HG02852 (cell line): Measurements from ENCODE around the gene FAM184A.

ENCODE experiments used
- ATAC-seq: cut with Tn5 transposase; IDR thresholded peaks from one replicate; pipeline ENCODE4 v1.9.1; 2021; ENCODE audit warnings: mild to moderate bottlenecking, moderate library complexity; ENCODE audit not compliant: unreplicated experiment

The FAM184A gene

DNA sequence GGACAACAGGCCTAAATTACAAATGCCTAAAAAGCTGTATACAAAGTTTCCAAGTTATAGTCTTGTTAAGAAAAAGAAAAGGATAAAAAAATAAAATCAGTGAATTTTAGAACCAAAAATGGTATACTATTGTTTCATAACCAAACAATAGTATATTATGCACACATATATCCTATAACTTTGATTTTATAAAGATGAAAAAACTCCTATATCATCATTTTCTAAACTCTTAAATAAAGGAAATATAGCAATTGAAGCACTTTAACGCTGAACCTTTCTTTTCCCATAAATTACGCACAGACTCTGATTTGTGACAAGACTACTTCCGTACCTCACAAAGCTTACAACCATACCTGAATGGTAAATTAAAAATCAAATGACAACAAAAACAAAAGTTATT, 107.6 kb downstream of the FAM184A start:
- no peak for ATAC-seq

DNA sequence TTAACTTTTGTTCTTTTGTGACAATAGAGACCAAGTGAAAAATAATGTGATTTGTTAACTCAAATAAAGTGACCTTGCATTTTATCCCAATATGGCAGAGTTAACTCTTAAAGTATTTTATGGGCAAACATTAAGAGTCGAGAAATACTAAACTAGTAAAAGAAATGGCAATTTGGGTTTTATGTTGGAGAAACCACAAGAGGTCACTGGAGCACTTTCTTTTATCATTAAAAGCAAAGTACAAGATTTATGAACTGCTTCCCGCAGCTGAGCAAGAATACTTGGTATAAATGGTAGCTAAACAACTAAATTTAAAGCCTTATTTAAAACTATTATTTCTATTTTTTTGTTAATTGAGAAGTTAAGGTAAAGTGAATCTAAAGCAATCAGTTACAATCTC, 110.0 kb downstream of the FAM184A start:
- ATAC-seq = no peak

DNA sequence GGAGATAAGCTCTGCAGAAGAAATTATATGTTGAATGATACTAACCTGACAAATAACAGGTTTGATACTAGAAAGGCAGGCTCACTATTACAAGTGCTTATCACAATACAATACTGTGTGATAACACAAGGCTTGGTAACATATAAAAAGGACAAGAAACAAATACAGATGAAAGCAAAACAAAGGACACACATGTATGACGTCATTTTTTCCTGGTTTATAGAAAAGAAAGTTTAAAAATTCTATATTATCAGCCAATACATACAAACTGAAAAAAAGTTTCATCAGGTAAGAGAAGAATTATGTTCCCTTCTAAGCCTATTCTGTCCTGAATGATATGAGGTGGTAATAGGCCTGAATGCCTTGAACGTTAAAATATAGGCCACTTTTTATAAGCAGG, 111.2 kb downstream of the FAM184A start:
- no peak for ATAC-seq

DNA sequence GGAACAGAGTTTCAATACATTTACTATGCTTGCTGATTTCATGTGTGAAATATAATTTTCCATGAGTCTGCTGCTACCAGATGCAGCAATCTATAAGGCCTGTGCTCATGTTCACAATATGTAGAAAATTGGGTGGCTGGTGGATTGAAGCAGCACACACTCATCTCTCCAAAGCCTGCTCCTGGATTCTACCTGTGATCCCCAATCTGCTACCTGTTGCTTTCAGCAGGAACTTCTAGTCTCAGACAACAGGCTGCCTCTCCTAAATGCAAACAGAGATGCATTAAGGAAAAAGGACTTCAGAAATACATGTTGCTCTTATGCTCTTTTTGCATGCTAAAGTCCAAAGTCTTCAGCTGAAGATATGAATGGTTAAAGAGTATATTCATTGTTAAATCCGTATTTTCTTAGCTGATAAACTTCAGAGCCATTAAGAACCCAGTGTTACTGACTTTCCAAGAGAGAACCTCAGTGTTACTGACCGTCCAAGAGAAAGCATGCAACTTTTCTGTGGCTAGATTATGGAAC, 112.6 kb downstream of the FAM184A start:
- ATAC-seq = no peak

DNA sequence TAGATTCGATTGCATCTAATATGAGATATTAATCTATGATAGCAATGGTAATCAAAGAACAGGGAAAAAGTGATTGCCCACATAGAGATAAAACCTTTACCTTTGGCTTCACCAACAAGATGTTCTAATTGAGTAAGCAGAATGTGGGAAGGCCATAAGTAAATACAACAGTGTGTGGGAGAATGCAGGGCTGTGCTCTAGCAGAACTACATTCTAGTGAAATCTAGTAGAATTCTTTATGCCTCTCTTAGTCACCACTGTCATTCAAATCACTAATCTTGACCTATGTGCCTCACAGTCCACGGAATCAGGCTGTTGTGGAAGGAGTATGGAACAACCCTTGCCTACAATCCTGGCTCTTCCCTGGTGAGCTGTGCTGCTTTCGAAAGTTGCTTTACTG, 113.1 kb downstream of the FAM184A start:
- ATAC-seq = no peak

DNA sequence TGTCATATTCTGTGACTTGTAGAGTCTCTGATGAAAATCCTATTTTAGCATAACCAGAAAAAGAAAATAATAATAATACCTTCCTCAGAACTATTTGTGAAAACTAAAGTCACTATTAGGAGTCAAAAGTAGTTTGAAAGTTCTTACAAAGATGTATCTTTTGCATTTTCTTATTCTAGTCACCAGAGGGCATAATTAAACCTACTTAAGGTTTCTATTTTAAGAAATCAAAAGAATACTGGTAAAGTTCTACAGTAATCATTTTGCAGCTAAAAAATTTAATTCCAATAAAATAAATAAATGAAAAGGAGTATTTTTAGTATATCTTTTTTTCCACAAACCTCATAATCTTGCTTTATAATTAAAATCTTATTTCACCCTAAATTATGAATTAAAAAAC, 115.5 kb downstream of the FAM184A start:
- ATAC-seq = no peak

DNA sequence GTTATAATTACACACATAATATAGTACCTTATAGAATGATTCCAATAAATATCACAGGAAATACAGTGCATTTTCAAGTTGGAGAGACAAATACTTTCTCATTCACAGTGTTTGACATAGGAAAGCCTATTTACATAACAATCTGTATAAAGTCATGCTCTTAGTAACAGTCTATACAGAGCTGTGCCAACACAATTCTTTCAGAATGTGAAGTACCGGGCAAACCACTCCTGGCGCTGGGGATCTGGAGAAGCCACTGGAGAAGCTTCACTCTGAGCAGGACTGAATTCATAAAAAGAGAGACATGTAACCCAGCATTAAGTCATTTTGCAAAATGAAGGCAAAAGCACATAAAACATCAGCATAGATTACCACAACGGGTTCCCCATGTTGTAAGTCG, 118.6 kb downstream of the FAM184A start:
- no peak for ATAC-seq

DNA sequence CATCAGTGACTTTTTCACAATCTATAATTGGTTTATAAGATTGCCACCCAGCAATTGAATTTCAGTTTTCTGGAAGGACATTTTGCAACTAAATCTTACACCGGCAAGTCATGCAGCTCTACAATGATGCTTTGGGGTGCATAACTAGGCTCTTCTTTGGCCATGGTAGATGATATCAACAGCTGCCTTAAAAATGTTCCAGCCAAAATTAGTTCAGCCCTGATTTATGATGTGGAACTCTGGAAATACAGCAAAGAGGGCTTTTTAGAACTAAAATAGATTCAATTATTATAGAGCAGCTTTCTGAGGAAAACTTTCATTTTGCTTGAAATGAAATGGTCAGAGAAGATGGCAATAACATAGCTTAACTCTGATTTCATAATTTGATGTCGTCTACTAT, 125.1 kb downstream of the FAM184A start:
- ATAC-seq = no peak

DNA sequence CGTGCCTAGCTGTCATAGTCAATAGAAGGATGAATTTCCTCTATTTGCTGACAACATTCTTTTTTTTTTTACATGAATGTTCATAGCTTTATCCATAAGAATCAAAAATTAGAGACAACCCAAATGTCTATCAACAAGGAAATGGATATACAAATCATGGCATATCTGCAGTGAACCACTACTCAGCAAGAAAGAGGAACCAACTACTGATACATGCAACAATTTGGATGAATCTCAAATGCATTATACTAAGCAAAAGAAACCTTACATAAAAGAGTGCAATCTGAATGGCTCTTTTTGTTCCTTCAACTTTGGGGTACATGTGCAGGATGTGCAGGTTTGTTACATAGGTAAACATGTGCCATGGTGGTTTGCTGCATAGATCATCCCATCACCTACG, 125.8 kb downstream of the FAM184A start:
- no peak for ATAC-seq

DNA sequence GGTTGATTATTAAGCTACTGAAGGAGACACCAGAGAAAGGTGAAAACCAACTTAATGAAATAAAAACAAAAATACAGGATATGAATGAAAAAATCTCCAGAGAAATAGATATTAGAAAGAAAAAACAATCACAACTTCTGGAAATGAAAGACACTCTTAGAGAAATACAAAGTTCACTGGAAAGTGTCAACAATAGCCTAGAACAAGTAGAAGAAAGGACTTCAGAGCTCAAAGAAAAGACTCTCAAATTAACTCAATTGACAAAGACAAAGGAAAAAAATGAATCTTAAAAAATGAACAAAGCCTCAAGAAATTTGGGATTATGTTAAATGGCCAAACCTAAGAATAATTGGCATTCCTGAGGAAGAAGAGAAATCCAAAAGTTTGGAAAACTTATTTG, 133.2 kb downstream of the FAM184A start:
- ATAC-seq = no peak

DNA sequence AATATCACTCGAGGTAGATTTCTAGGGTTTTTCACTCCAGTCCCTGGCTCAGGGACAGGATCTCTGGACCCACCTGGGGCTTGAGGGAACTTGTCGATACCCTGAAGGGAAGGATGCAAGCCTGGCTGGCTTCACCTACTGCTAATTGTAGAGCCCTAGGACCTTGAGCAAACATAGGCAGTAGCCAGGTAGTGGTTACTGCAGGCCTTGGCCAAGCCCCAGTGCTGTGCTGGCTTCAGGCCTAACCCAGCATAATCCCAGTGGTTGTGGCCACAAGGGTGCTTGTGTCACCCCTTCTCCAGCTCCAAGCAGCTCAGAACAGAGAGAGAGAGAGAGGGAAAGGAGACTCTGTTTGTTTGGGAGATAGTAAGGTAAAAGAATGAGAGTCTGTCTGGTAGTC, 137.7 kb downstream of the FAM184A start:
- no peak for ATAC-seq

DNA sequence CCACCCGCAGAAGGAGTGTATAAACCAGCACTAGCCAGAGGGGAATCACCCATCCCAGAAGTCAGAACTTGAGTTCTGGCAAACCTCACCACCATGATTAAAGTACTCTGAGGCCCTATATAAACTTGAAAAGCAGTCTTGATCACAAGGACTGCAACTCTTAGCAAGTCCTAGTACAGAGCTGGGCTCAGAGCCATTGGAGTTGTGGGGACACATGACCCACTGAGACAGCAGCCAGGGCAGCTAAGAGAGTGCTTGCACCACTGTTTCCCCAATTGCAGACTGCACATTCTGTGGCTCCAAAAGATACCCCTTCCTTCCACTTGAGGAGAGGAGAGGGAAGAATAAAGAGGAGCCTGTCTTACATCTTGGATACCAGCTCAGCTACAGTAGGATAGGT, 138.8 kb downstream of the FAM184A start:
- no peak for ATAC-seq

DNA sequence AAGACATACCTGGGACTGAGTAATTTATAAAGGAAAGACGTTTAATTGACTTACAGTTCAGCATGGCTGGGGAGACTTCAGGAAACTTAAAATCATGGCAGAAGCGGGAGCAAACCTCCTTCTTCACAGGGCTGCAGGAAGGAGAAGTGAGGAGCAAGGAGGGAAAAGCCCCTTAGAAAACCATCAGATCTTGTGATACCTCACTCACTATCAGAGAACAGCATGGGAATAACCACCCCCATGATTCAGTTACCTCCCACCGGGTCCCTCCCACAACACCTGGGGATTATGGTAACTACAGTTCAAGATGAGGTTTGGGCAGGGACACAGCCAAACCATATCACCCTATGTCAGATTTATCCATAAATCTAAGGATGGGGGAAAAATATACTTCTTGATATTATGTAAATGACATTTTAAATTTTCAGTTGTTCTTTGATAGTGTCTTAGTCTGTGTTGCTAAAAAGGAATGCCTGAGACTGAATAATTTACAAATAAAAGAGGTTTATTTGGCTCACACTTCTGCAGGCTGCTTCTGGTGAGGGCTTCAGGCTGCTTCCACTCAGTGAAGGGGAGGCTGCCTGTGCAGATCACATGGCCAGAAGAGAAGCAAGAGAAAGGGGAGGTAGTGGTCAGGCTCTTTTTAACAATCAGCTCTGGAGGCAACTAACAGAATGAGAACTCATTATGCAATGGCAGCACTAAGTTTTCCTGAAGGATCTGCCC, 142.3 kb downstream of the FAM184A start:
- no peak for ATAC-seq

DNA sequence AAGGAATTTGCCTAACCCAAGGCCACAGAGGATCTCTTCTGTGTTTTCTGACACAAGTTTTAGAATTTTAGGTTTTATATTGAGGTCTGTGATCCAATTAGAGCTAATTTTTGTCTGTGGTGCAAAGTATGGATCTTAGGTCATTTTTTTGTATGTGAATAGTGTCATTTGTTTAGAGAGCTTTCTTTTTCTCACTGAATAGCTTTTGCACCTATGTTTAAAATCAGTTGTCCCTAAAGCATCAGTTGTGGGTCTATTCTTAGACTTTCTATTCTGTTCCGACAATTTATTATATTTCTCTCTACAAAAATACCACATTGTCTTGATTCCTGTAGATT, 143.2 kb downstream of the FAM184A start:
- ATAC-seq = peak; percentile 5

DNA sequence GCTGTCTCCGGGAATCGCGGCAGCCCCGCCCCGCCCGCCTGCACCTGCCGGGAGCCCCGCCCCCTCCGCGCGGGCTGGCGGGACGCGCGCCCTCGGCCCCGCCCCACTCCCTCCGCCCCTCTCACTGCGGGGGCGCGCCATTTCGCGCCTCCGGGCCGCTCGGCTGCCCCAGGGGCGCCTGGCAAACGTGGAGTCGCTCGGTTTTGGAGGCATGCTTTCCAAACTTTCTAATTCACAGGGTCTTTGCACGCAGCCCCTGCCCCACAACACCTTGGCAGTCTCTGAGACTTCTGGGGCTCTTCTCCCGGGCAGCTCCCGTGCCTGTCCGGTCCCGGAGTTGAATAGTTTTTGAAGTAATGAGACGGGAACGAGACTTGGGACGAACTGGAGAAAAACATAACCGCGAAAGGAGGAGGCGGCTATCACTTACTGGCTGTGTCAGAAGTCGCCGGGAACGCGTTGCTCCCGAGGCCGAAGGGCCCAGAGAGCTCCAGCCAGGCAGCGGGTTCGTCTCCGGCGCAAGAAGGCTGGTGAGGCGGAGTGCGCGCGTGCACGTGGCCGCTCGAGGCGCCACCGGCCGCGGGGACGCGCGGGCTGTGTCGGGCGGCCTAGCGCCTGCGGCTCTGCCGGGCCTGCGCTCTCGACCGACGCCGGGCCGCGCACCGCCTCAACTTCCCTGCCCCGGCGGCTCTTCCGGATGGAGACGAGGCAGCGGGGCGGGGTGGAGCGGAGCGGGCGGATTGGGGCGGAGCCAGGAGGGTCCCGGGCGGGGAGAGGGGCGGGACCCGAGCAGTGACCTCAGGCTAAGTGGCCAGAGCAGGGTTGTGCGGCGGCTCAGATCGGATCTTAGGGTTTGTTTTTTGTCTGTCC, 143.8 kb downstream of the FAM184A start, which contains the start of gene MCM9:
Gene MCM9 (minus strand): TSS at position 699 of the 870 bp plus-strand sequence. CDS start 3,436 bp downstream, outside the sequence.
- peak; percentile 95 for ATAC-seq

DNA sequence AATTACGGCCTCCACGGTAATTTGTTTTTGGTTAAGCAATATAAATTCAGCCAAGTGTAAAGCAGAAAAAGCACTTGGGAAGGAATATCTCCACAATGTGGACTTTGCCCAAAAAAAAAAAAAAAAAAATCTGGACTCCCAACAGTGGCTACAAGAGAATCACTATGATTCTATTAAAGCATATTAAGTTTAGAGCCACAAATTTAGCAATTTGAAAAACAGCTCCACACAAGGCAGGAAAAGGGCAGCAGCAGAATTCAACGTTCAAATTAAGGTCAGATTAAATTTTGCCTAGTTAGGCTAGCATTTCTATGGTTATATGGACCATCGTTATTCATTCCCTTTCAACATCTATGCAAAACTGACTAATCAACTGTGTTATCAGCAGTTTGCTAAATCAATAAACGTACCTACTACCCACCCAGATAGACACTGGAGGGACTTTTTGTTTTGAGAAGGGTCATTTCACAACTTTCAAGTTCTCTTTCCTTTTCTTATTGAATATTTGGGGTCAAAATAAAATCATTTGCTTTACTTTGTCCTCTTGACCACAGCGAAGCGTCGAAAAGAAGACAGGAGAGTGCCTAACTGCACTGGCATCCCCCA, 144.5 kb downstream of the FAM184A start:
- ATAC-seq = peak; percentile 0

DNA sequence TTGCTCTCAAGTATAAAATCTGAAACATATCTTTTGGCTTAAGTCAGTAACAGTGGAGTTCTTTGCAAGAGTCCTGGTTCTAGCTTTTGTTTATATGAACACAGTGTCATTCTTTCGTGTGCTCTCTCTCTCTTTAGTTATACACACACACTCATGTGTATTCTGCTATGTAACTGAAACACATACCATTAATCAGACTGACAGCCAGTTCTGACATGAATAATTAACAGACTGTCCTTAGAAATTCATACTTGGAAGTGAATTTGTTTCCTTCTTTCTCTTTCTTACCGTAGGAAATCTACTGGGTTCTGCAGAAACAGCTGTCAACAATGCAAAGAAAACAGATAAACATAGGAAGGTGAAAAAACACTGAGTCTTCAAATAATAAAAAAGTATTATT, 146.0 kb downstream of the FAM184A start:
- no peak for ATAC-seq

DNA sequence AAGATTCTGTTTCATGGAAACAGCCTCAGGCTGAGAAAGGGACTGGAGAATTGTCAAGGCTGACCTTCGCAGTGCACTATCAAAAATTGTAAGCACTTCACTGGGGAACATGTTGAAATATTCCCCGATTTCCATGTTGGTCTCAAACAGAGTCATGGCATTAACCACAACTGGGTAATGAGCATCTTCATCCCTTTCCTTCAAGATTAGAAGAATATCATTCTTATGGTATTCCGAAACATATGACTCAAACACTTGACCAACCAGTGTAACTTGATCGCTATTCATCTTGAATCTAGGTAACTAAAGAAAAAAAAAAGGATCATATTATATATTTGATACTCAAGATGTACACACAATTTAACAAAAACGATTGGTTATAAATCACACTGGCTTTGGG, 147.0 kb downstream of the FAM184A start:
- no peak for ATAC-seq

DNA sequence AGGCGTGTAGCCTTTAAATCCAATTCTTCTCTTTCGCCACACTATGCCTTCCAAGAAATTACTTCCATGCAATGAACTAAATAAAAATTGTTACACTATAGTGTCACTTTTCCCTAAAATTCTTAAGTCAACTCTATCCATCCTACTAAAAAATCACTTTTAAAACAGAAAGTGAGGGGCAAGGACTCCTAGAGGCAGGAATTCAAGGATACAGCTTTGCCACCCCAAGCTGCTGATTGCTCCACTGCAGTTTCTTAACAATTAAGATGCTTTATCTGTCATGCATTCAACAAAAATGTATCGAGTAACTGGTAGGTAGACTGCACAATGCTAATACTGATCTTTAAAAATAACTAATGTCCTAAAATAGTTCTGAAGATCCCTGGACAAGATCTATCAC, 147.8 kb downstream of the FAM184A start:
- ATAC-seq = no peak

DNA sequence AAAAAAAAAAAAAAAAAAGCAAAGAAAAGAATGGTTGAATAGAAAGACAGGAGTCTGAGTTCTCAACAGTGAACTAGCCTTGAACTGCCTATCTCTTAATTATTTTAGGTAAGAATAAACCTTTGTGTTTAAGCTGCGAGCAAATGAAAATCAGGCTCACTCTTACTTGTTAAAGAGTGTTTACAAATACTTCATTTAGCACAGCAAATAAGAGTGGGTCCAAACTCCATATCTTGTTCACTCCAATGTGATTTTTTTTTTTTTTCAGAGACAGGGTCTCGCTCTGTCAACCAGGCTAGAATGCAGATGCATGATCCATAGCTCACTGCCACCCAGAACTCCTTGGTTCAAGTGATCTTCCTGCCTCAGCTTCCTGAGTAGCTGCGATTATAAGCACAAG, 155.4 kb downstream of the FAM184A start:
- ATAC-seq = no peak

DNA sequence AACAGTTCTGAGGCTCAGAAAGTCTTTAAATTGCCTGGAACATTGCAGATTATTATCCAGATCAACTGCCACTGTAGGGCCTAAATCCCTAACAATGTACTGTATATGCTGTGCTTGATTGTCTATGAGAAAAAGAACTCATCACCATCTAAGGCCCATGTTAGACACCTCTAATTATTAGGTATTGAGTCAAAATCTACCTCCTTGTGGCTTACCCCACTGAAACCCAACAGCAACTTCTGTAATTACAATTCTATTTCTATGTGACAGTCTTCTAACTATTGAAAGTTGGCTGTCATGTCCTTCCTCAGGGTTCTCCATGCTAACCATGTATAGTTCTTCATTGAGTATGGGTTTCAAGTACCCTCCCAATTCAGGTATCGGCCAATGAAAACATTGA, 157.4 kb downstream of the FAM184A start:
- no peak for ATAC-seq

DNA sequence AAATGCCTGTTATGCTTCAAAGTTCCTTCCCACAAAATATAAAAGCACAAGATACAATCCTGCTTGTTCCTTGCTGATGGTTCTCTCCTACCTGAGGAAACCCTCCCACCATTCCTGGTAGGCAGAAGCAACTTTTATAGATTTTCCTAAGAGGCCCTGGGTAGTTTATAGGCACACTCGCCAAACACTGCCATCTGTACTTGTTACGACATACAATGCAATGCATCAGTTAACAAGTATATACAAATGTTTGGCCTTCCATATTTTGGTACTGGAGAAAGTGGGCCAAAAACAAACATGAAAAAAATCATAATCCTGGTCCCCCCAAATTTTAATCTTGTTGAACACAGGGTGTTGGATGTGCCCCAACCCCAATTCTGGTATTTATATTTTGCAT, 160.1 kb downstream of the FAM184A start:
- ATAC-seq = no peak
